Ascending aorta (tissue), 2 donors: ENCODE results near the gene PSPC1. TPM values are rescaled to one million over a fixed set of nuclear protein-coding genes. Genes with fewer than 3 reads are reported as not detected.

Experiments used
- DNase-seq, 2 donors: peaks; one replicate each; pipeline ENCODE4 v3.0.0-alpha.2; 2019; ENCODE audit warnings: low spot score in 2 of 2
- H3K27ac ChIP-seq, 2 donors: fragments of 200-600 bp; sonication (generic); one replicate each; pipeline ENCODE4 v1.5.1; 2016 to 2017; ENCODE audit warnings: mild to moderate bottlenecking in 1 of 2
- H3K27me3 ChIP-seq: fragments of 200-600 bp; sonication (generic); one replicate; pipeline ENCODE4 v1.5.1; 2017
- H3K36me3 ChIP-seq, 2 donors: fragments of 200-600 bp; sonication (generic); one replicate each; pipeline ENCODE4 v1.5.1; 2016
- H3K4me1 ChIP-seq, 2 donors: fragments of 200-600 bp; sonication (generic); one replicate each; pipeline ENCODE4 v1.5.1; 2016 to 2017; ENCODE audit warnings: mild to moderate bottlenecking in 1 of 2
- H3K4me3 ChIP-seq, 2 donors: fragments of 200-600 bp; sonication (generic); one replicate each; pipeline ENCODE4 v1.5.1; 2016 to 2017; ENCODE audit warnings: mild to moderate bottlenecking in 1 of 2
- H3K9me3 ChIP-seq, 2 donors: fragments of 200-600 bp; sonication (generic); one replicate each; pipeline ENCODE4 v1.5.1; 2016
- CTCF ChIP-seq, 3 experiments: fragments of 200-600 bp in 2 of 3; fragments of 450-650 bp in 1 of 3; sonication (generic) in 2 of 3; IDR thresholded peaks; one replicate each; pipeline ENCODE4 v1.5.1; 2016 to 2019; ENCODE audit warnings: antibody characterized with exemption in 3 of 3, mild to moderate bottlenecking in 1 of 3, moderate library complexity in 1 of 3
- intact Hi-C: fragments of 100-400 bp; cut with DNase I; formaldehyde crosslinking; loops from one replicate; pipeline ENCODE4 v1.15.1; 2023
- total RNA-seq: library from RNA; depleted of rRNA; stranded (reverse); fragments of >200 nt; gene quantifications from one replicate; pipeline ENCODE4 v1.1.0, GENCODE V29; 2016

The PSPC1 gene
- total RNA-seq, 1 donor from 2014 or later, result 17.0 TPM

GRCh38 chr13:19661561-19661960 lies 121.2 kb downstream of the PSPC1 start:
- Histone ChIP-seq H3K4me3 (no peak overlapping the region), H3K27me3 (no peaks in the 10 kb centered on the region), H3K27ac (no peak overlapping the region), H3K9me3 (no peaks in the 10 kb centered on the region), H3K4me1 (no peaks in the 10 kb centered on the region), H3K36me3 (peaks cover 58 to 77% of the 10 kb centered on the region in 2 donors)
- intact Hi-C loops, result no loop called here
- DNase-seq, result no peak
- TF ChIP-seq CTCF (IDR thresholded peaks at IDR 0.05), result no peak

GRCh38 chr13:19661126-19661525 lies 121.6 kb downstream of the PSPC1 start:
- intact Hi-C loops, result no loop called here
- Histone ChIP-seq H3K4me3 (no peak overlapping the region), H3K27me3 (no peaks in the 10 kb centered on the region), H3K27ac (no peak overlapping the region), H3K36me3 (peaks cover 54 to 72% of the 10 kb centered on the region in 2 donors), H3K9me3 (no peaks in the 10 kb centered on the region), H3K4me1 (no peaks in the 10 kb centered on the region)
- no peak for TF ChIP-seq CTCF (IDR thresholded peaks at IDR 0.05)
- DNase-seq, result no peak

GRCh38 chr13:19658831-19659230 lies 123.9 kb downstream of the PSPC1 start:
- no peak for TF ChIP-seq CTCF (IDR thresholded peaks at IDR 0.05)
- peaks cover 40 to 52% of the 10 kb centered on the region in 2 donors for H3K36me3 ChIP-seq
- H3K4me1 ChIP-seq, result no peaks in the 10 kb centered on the region
- no peaks in the 10 kb centered on the region for H3K27me3 ChIP-seq
- intact Hi-C loops, result no loop called here
- no peak overlapping the region for H3K27ac ChIP-seq
- DNase-seq, result no peak
- no peak overlapping the region for H3K4me3 ChIP-seq
- no peaks in the 10 kb centered on the region for H3K9me3 ChIP-seq

- no peaks in the 10 kb centered on the region for H3K4me1 ChIP-seq
- no peak overlapping the region for H3K27ac ChIP-seq
- DNase-seq, result no peak
- no peak overlapping the region for H3K4me3 ChIP-seq
- H3K9me3 ChIP-seq, result no peaks in the 10 kb centered on the region
- intact Hi-C loops, result no loop called here
- H3K27me3 ChIP-seq, result no peaks in the 10 kb centered on the region
- H3K36me3 ChIP-seq, result peaks cover 32 to 48% of the 10 kb centered on the region in 2 donors
- no peak for TF ChIP-seq CTCF (IDR thresholded peaks at IDR 0.05)
Observed at GRCh38 chr13:19657872-19658591, 124.7 kb downstream of the PSPC1 start.

Other genes starting within 250 kb of the PSPC1 start
- not detected for gene TPTE2, start 221.4 kb downstream of the PSPC1 start, total RNA-seq
- gene MPHOSPH8, start 149.3 kb downstream of the PSPC1 start, total RNA-seq, result 18.5 TPM
- gene ZMYM5, start 80.7 kb upstream of the PSPC1 start, total RNA-seq, result 14.2 TPM
- gene ZMYM2, start 175.8 kb upstream of the PSPC1 start, total RNA-seq, result 76.6 TPM